Measurements from ENCODE around the gene RNF167.

The RNF167 gene

DNA sequence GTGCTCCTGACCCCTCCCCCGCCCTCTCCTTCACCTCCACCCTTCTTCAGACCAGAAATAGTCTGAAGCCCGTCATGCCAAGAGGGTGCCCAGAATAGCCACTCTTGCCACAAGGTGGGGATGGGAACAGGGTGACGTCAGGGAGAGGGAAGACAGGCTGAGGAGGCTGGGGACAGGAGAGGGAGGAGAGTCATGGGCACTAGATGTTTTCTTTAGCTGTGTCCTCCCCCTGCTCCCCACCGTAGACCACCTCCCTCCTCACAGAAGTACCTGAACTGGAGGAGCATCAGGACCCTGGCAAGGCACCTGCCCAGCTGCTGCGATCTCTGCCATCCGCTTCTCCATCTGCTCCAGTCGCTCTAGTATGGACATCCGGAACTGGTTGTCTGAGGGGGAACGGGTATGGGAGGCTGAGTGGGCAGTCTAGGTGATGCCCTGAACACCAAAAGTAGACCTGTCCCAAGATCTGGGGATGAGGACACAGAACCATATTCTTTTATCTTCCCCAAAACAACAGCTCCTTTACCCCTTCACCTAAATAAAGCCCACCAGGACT lies 34.1 kb downstream of the RNF167 start:
- no peak overlapping the region for H3K4me3 ChIP-seq (ENCODE audit: low read depth, low read length)
- TF ChIP-seq, protein P1, sequence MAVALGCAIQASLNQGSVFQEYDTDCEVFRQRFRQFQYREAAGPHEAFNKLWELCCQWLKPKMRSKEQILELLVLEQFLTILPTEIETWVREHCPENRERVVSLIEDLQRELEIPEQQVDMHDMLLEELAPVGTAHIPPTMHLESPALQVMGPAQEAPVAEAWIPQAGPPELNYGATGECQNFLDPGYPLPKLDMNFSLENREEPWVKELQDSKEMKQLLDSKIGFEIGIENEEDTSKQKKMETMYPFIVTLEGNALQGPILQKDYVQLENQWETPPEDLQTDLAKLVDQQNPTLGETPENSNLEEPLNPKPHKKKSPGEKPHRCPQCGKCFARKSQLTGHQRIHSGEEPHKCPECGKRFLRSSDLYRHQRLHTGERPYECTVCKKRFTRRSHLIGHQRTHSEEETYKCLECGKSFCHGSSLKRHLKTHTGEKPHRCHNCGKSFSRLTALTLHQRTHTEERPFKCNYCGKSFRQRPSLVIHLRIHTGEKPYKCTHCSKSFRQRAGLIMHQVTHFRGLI (tag by site-specific recombination; IDR thresholded peaks at IDR 0.05): no peak
- TF ChIP-seq TRIM28 (IDR thresholded peaks at IDR 0.05; ENCODE audit: borderline replicate concordance, low read length) (no peak), ZNF623 (tag by site-specific recombination; IDR thresholded peaks at IDR 0.05) (no peak), ZNF248 (tag by site-specific recombination; IDR thresholded peaks at IDR 0.05) (no peak), ZSCAN30 (tag by site-specific recombination; IDR thresholded peaks at IDR 0.05) (no peak), OSR2 (tag by site-specific recombination; IDR thresholded peaks at IDR 0.05) (no peak)
- POLR2A ChIA-PET: interaction anchor here (0.6 to 1.6 kb wide), 3 partner anchors 34 to 65 kb away, joined by 3 read pairs; partner anchors contain the start of genes RNF167 and SLC25A11
- H3K27ac ChIP-seq (ENCODE audit: extremely low read depth, low read depth, low read length): no peak overlapping the region
- H3K9me3 ChIP-seq (ENCODE audit: control insufficient read depth, insufficient read depth, low read depth, low read length): no peaks in the 10 kb centered on the region
- CTCF ChIA-PET: interaction anchor here (0.9 to 1.5 kb wide), 2 partner anchors 13 to 65 kb away, joined by 4 to 7 read pairs; partner anchors contain the start of gene CAMTA2
- no peaks in the 10 kb centered on the region for H3K4me1 ChIP-seq (ENCODE audit: control insufficient read depth, insufficient read depth, low read length)
- peaks cover 42 to 90% of the 10 kb centered on the region in 2 experiments for H3K36me3 ChIP-seq (ENCODE audit: control insufficient read depth in 2 of 2, insufficient read depth in 1 of 2, low read length in 2 of 2)

DNA sequence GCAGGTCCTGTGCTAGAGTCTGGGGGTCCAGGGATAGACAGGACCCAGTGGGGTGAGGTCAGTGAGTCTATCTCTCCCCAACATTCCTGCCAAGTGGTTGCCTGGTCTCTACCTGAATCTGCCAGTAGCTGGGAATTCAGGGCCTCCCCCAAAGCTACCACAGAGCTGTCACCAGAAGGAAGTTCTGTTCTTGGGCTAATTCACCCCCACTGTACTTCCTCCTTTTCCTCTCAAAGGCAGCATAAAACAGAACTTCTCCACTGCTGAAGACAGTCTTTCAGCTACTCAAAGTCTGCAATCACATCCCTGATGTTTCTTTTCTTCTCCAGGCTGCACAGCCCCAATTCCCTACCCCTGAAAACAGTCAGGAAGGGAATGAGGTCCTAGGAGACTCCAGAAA lies 38.7 kb downstream of the RNF167 start:
- ChIA-PET CTCF (interaction anchor here (0.6 to 4.3 kb wide), 3 partner anchors 8 to 84 kb away, joined by 3 to 43 read pairs (median 4); no protein-coding TSS in a partner anchor), POLR2A (interaction anchor here (0.8 to 2.7 kb wide), 2 partner anchors 9 to 11 kb away, joined by 3 to 9 read pairs; partner anchors contain the start of genes CAMTA2 and SPAG7)
- Histone ChIP-seq H3K4me1 (ENCODE audit: control insufficient read depth, insufficient read depth, low read length) (no peaks in the 10 kb centered on the region), H3K9me3 (ENCODE audit: control insufficient read depth, insufficient read depth, low read depth, low read length) (no peaks in the 10 kb centered on the region), H3K27ac (ENCODE audit: extremely low read depth, low read depth, low read length) (no peak overlapping the region), H3K4me3 (ENCODE audit: low read depth, low read length) (no peak overlapping the region), H3K36me3 (ENCODE audit: control insufficient read depth in 2 of 2, insufficient read depth in 1 of 2, low read length in 2 of 2) (peaks cover 44 to 84% of the 10 kb centered on the region in 2 experiments)
- TF ChIP-seq ZNF560 (tag by site-specific recombination; IDR thresholded peaks at IDR 0.05; ENCODE audit: borderline replicate concordance): no peak
- no peak for TF ChIP-seq ZBTB17 (tag by site-specific recombination; IDR thresholded peaks at IDR 0.05)
- no peak for TF ChIP-seq ZEB2 (tag by site-specific recombination; IDR thresholded peaks at IDR 0.05)
- no peak for TF ChIP-seq ZSCAN16 (tag by site-specific recombination; IDR thresholded peaks at IDR 0.05)
- TF ChIP-seq, protein P2, sequence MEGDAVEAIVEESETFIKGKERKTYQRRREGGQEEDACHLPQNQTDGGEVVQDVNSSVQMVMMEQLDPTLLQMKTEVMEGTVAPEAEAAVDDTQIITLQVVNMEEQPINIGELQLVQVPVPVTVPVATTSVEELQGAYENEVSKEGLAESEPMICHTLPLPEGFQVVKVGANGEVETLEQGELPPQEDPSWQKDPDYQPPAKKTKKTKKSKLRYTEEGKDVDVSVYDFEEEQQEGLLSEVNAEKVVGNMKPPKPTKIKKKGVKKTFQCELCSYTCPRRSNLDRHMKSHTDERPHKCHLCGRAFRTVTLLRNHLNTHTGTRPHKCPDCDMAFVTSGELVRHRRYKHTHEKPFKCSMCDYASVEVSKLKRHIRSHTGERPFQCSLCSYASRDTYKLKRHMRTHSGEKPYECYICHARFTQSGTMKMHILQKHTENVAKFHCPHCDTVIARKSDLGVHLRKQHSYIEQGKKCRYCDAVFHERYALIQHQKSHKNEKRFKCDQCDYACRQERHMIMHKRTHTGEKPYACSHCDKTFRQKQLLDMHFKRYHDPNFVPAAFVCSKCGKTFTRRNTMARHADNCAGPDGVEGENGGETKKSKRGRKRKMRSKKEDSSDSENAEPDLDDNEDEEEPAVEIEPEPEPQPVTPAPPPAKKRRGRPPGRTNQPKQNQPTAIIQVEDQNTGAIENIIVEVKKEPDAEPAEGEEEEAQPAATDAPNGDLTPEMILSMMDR (tag by site-specific recombination; IDR thresholded peaks at IDR 0.05): no peak
- TF ChIP-seq, protein P3, sequence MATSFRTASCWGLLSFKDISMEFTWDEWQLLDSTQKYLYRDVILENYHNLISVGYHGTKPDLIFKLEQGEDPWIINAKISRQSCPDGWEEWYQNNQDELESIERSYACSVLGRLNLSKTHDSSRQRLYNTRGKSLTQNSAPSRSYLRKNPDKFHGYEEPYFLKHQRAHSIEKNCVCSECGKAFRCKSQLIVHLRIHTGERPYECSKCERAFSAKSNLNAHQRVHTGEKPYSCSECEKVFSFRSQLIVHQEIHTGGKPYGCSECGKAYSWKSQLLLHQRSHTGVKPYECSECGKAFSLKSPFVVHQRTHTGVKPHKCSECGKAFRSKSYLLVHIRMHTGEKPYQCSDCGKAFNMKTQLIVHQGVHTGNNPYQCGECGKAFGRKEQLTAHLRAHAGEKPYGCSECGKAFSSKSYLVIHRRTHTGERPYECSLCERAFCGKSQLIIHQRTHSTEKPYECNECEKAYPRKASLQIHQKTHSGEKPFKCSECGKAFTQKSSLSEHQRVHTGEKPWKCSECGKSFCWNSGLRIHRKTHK (tag by site-specific recombination; IDR thresholded peaks at IDR 0.05): no peak
- TF ChIP-seq ZNF221 (tag by site-specific recombination; IDR thresholded peaks at IDR 0.05; ENCODE audit: borderline replicate concordance): no peak
- no peak for TF ChIP-seq KLF10 (tag by site-specific recombination; IDR thresholded peaks at IDR 0.05)
- TF ChIP-seq YY1 (tag by site-specific recombination; IDR thresholded peaks at IDR 0.05): no peak
- TF ChIP-seq, protein P4, sequence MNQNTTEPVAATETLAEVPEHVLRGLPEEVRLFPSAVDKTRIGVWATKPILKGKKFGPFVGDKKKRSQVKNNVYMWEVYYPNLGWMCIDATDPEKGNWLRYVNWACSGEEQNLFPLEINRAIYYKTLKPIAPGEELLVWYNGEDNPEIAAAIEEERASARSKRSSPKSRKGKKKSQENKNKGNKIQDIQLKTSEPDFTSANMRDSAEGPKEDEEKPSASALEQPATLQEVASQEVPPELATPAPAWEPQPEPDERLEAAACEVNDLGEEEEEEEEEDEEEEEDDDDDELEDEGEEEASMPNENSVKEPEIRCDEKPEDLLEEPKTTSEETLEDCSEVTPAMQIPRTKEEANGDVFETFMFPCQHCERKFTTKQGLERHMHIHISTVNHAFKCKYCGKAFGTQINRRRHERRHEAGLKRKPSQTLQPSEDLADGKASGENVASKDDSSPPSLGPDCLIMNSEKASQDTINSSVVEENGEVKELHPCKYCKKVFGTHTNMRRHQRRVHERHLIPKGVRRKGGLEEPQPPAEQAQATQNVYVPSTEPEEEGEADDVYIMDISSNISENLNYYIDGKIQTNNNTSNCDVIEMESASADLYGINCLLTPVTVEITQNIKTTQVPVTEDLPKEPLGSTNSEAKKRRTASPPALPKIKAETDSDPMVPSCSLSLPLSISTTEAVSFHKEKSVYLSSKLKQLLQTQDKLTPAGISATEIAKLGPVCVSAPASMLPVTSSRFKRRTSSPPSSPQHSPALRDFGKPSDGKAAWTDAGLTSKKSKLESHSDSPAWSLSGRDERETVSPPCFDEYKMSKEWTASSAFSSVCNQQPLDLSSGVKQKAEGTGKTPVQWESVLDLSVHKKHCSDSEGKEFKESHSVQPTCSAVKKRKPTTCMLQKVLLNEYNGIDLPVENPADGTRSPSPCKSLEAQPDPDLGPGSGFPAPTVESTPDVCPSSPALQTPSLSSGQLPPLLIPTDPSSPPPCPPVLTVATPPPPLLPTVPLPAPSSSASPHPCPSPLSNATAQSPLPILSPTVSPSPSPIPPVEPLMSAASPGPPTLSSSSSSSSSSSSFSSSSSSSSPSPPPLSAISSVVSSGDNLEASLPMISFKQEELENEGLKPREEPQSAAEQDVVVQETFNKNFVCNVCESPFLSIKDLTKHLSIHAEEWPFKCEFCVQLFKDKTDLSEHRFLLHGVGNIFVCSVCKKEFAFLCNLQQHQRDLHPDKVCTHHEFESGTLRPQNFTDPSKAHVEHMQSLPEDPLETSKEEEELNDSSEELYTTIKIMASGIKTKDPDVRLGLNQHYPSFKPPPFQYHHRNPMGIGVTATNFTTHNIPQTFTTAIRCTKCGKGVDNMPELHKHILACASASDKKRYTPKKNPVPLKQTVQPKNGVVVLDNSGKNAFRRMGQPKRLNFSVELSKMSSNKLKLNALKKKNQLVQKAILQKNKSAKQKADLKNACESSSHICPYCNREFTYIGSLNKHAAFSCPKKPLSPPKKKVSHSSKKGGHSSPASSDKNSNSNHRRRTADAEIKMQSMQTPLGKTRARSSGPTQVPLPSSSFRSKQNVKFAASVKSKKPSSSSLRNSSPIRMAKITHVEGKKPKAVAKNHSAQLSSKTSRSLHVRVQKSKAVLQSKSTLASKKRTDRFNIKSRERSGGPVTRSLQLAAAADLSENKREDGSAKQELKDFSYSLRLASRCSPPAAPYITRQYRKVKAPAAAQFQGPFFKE (tag by site-specific recombination; IDR thresholded peaks at IDR 0.05; ENCODE audit: borderline replicate concordance): no peak
- no peak for TF ChIP-seq ZNF76 (tag by site-specific recombination; IDR thresholded peaks at IDR 0.05; ENCODE audit: borderline replicate concordance, low read depth)
- no peak for TF ChIP-seq ZNF514 (tag by site-specific recombination; IDR thresholded peaks at IDR 0.05)
- TF ChIP-seq ZNF169 (tag by site-specific recombination; IDR thresholded peaks at IDR 0.05): no peak
- TF ChIP-seq, protein P5, sequence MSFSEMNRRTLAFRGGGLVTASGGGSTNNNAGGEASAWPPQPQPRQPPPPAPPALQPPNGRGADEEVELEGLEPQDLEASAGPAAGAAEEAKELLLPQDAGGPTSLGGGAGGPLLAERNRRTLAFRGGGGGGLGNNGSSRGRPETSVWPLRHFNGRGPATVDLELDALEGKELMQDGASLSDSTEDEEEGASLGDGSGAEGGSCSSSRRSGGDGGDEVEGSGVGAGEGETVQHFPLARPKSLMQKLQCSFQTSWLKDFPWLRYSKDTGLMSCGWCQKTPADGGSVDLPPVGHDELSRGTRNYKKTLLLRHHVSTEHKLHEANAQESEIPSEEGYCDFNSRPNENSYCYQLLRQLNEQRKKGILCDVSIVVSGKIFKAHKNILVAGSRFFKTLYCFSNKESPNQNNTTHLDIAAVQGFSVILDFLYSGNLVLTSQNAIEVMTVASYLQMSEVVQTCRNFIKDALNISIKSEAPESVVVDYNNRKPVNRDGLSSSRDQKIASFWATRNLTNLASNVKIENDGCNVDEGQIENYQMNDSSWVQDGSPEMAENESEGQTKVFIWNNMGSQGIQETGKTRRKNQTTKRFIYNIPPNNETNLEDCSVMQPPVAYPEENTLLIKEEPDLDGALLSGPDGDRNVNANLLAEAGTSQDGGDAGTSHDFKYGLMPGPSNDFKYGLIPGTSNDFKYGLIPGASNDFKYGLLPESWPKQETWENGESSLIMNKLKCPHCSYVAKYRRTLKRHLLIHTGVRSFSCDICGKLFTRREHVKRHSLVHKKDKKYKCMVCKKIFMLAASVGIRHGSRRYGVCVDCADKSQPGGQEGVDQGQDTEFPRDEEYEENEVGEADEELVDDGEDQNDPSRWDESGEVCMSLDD (tag by site-specific recombination; IDR thresholded peaks at IDR 0.05): no peak
- no peak for TF ChIP-seq ZNF23 (tag by site-specific recombination; IDR thresholded peaks at IDR 0.05; ENCODE audit: borderline replicate concordance)

Measured in HEK293 (cell line).